Left lung (tissue), 10 donors: Measurements from ENCODE around the gene PRRX2. TPM values are rescaled to one million over a fixed set of nuclear protein-coding genes. Genes with fewer than 3 reads are reported as not detected.

Source experiments
- ATAC-seq: fragments of 200-7000 bp; cut with Tn5 transposase; one replicate; pipeline ENCODE4 v1.9.1; 2020; ENCODE audit warnings: moderate library complexity
- DNase-seq, 4 donors: peaks; one replicate each; pipeline ENCODE4 v3.0.0-alpha.2; 2013 to 2020
- H3K27ac ChIP-seq, 2 donors: fragments of 200-600 bp; sonication (generic) in 1 of 2; one replicate each; pipeline versions ENCODE4 v1.5.0 to v1.8.0; 2020 to 2021
- H3K27me3 ChIP-seq, 2 donors: fragments of 200-600 bp; sonication (generic) in 1 of 2; one replicate each; pipeline versions ENCODE4 v1.5.0 to v1.8.0; 2020 to 2021
- H3K36me3 ChIP-seq, 2 donors: fragments of 200-600 bp; sonication (generic) in 1 of 2; one replicate each; pipeline versions ENCODE4 v1.5.0 to v1.8.0; 2020 to 2021
- H3K4me1 ChIP-seq, 2 donors: fragments of 200-600 bp; one replicate each; pipeline ENCODE4 v1.8.0; 2021
- H3K4me3 ChIP-seq, 2 donors: fragments of 200-600 bp; sonication (generic) in 1 of 2; one replicate each; pipeline versions ENCODE4 v1.5.0 to v1.8.0; 2020 to 2021; ENCODE audit warnings: mild to moderate bottlenecking in 1 of 2
- H3K9me3 ChIP-seq, 2 donors: fragments of 200-600 bp; sonication (generic) in 1 of 2; one replicate each; pipeline versions ENCODE4 v1.5.0 to v1.8.0; 2020 to 2021
- intact Hi-C, 2 donors: fragments of 100-400 bp; cut with DNase I; formaldehyde crosslinking; loops; one replicate each; pipeline versions ENCODE4 v1.11.2 to v1.14.2; 2022
- polyA plus RNA-seq, 6 donors: library from polyadenylated mRNA; unstranded; fragments of 120-200 nt; gene quantifications; one replicate each; pipeline ENCODE4 v1.2.1, GENCODE V29; 2013; ENCODE audit not compliant: insufficient read length in 6 of 6
- total RNA-seq, 2 donors: library from RNA; stranded (reverse); fragmentation: NEBNext Ultra II Directional; extraction: Animal tissue kit (Norgen Biotek cat#: 25700); gene quantifications; one replicate each; pipeline ENCODE4 v1.2.1, GENCODE V29; 2021
- TF ChIP-seq, protein P1 (sequence below), 2 donors: fragments of 200-600 bp; sonication (generic) in 1 of 2; IDR thresholded peaks; one replicate each; pipeline versions ENCODE4 v1.5.0 to v1.8.0; 2021; ENCODE audit warnings: antibody characterized with exemption in 2 of 2
- donor health status: DM: no; HTN: yes; CAD: no.
- donor health status: DM: no; HTN: no; CAD: no.

Gene PRRX2
- total and polyA plus RNA-seq, 8 donors, result 0.56 to 5.6 (median 1.0) TPM

DNA sequence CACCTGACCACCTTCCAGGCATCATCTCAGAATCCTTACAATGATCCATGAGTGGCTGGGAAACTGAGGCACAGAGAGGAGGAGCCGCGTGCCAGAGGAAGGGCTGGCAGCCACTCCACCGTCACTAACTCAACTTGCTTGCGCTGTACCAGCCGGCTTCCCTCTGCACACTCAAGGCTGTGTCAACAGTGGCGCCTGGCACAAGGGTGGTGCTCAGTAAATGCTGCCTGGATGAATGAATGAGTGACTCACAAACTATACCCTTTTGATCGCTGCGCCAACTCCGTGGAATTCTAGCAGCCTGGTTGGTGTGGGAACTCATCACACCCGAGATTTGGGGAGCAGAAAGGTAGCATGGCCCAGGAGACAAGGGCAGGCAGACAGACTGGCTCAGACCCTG is 21.9 kb downstream of the PRRX2 start:
- ATAC-seq, result peak; percentile 43
- Histone ChIP-seq H3K36me3 (no peaks in the 10 kb centered on the region), H3K9me3 (no peaks in the 10 kb centered on the region), H3K4me3 (no peak overlapping the region), H3K4me1 (no peaks in the 10 kb centered on the region), H3K27me3 (no peaks in the 10 kb centered on the region), H3K27ac (no peak overlapping the region)
- no peak for DNase-seq
- intact Hi-C loops, result no loop called here
- TF ChIP-seq, protein P1, sequence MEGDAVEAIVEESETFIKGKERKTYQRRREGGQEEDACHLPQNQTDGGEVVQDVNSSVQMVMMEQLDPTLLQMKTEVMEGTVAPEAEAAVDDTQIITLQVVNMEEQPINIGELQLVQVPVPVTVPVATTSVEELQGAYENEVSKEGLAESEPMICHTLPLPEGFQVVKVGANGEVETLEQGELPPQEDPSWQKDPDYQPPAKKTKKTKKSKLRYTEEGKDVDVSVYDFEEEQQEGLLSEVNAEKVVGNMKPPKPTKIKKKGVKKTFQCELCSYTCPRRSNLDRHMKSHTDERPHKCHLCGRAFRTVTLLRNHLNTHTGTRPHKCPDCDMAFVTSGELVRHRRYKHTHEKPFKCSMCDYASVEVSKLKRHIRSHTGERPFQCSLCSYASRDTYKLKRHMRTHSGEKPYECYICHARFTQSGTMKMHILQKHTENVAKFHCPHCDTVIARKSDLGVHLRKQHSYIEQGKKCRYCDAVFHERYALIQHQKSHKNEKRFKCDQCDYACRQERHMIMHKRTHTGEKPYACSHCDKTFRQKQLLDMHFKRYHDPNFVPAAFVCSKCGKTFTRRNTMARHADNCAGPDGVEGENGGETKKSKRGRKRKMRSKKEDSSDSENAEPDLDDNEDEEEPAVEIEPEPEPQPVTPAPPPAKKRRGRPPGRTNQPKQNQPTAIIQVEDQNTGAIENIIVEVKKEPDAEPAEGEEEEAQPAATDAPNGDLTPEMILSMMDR (IDR thresholded peaks at IDR 0.05), result no peak

GRCh38 chr9:129688285-129689043 is 23.0 kb downstream of the PRRX2 start:
- TF ChIP-seq, protein P1 (IDR thresholded peaks at IDR 0.05), result no peak
- ATAC-seq (no peak), DNase-seq (no peak)
- Histone ChIP-seq H3K9me3 (no peaks in the 10 kb centered on the region), H3K36me3 (no peaks in the 10 kb centered on the region), H3K27ac (no peak overlapping the region), H3K27me3 (no peaks in the 10 kb centered on the region), H3K4me3 (no peak overlapping the region), H3K4me1 (no peaks in the 10 kb centered on the region)
- intact Hi-C loops, result no loop called here

- Histone ChIP-seq H3K4me3 (no peak overlapping the region), H3K4me1 (peaks cover 0 to 6% of the 10 kb centered on the region in 2 donors), H3K9me3 (no peaks in the 10 kb centered on the region), H3K36me3 (no peaks in the 10 kb centered on the region), H3K27ac (no peak overlapping the region), H3K27me3 (peaks cover 4 to 39% of the 10 kb centered on the region in 2 donors)
- intact Hi-C loops, result no loop called here
- TF ChIP-seq, protein P1 (IDR thresholded peaks at IDR 0.05), result no peak
- DNase-seq (no peak), ATAC-seq (no peak)
Observed at GRCh38 chr9:129692534-129692933, 27.1 kb downstream of the PRRX2 start.

- Histone ChIP-seq H3K4me1 (peaks cover 0 to 13% of the 10 kb centered on the region in 2 donors), H3K27ac (no peak overlapping the region), H3K9me3 (no peaks in the 10 kb centered on the region), H3K36me3 (no peaks in the 10 kb centered on the region), H3K4me3 (no peak overlapping the region), H3K27me3 (peaks cover 4 to 51% of the 10 kb centered on the region in 2 donors)
- DNase-seq, result no peak
- no peak for ATAC-seq
- TF ChIP-seq, protein P1 (IDR thresholded peaks at IDR 0.05), result no peak
- intact Hi-C loops, result no loop called here
Observed at GRCh38 chr9:129693741-129694140, 28.3 kb downstream of the PRRX2 start.

DNA sequence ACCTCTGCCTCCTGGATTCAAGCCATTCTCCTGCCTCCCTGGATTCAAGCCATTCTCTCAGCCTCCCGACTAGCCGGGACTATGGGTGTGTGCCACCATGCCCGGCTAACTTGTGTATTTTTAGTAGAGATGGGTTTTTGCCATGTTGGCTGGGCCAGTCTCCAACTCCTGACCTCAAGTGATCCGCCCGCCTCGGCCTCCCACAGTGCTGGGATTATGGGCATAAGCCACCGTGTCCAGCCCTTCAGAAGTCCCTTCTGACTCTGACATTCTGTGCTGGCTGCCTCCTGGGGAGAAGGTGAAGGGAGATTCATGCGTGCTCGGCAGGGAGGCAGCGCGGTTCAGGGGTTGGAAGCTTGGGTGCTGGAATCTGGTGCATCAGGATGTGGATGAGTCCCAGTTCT is 28.8 kb downstream of the PRRX2 start:
- Histone ChIP-seq H3K4me1 (peaks cover 0 to 13% of the 10 kb centered on the region in 2 donors), H3K27me3 (peaks cover 4 to 55% of the 10 kb centered on the region in 2 donors), H3K36me3 (no peaks in the 10 kb centered on the region), H3K9me3 (no peaks in the 10 kb centered on the region), H3K27ac (no peak overlapping the region), H3K4me3 (no peak overlapping the region)
- DNase-seq (no peak), ATAC-seq (no peak)
- intact Hi-C loops, result no loop called here
- TF ChIP-seq, protein P1 (IDR thresholded peaks at IDR 0.05), result no peak
